GM18499 (cell line): Measurements from ENCODE around the gene ABI3.
A peak's percentile ranks its signal among the peaks of the same experiment; 100 is the strongest.
"Not testable (repeated sequence)": the region's sequence is repeated elsewhere in the genome, so short reads cannot be mapped to it uniquely, and the experiment has no call there.

Source experiments
- ATAC-seq: cut with Tn5 transposase; IDR thresholded peaks from one replicate; pipeline ENCODE4 v1.9.1; 2021; ENCODE audit warnings: moderate number of reproducible peaks; ENCODE audit not compliant: insufficient read depth, unreplicated experiment

The ABI3 gene

GRCh38 chr17:49210158-49211029, at the start of gene ABI3, which contains the start of gene GNGT2:
Gene ABI3, plus strand, starts transcription at chr17:49210707. Its CDS starts 18 bp downstream, at chr17:49210725.
Gene GNGT2, minus strand, starts transcription at chr17:49210574. Its CDS starts 3,152 bp downstream, at chr17:49207422.
- ATAC-seq = peak; percentile 42

- no peak for ATAC-seq
These were observed 47.6 kb upstream of the ABI3 start for GRCh38 chr17:49162866-49163265.

GRCh38 chr17:49165143-49165542, 45.4 kb upstream of the ABI3 start:
- no peak for ATAC-seq

GRCh38 chr17:49168706-49169105, 41.8 kb upstream of the ABI3 start:
- ATAC-seq = no peak

- no peak for ATAC-seq
These were observed 40.3 kb upstream of the ABI3 start for GRCh38 chr17:49170216-49170615.

GRCh38 chr17:49170711-49171110, 39.8 kb upstream of the ABI3 start:
- not testable (repeated sequence) for ATAC-seq

- not testable (repeated sequence) for ATAC-seq
These were observed 34.5 kb upstream of the ABI3 start for GRCh38 chr17:49175978-49176377.

GRCh38 chr17:49180303-49180702, 30.2 kb upstream of the ABI3 start:
- ATAC-seq = no peak

- ATAC-seq = no peak
These were observed 29.4 kb upstream of the ABI3 start for GRCh38 chr17:49180998-49181635.

- no peak for ATAC-seq
These were observed 27.2 kb upstream of the ABI3 start for GRCh38 chr17:49183341-49183740.

- no peak for ATAC-seq
These were observed 26.7 kb upstream of the ABI3 start for GRCh38 chr17:49183801-49184200.

GRCh38 chr17:49184522-49184921, 26.0 kb upstream of the ABI3 start:
- ATAC-seq = not testable (repeated sequence)

- ATAC-seq = not testable (repeated sequence)
These were observed 25.1 kb upstream of the ABI3 start for GRCh38 chr17:49185381-49185780.

GRCh38 chr17:49187301-49187700, 23.2 kb upstream of the ABI3 start:
- no peak for ATAC-seq

GRCh38 chr17:49190932-49191331, 19.6 kb upstream of the ABI3 start:
- ATAC-seq = no peak

GRCh38 chr17:49191409-49191916, 19.0 kb upstream of the ABI3 start:
- no peak for ATAC-seq

GRCh38 chr17:49191917-49192741, 18.4 kb upstream of the ABI3 start:
- no peak for ATAC-seq

- no peak for ATAC-seq
These were observed 16.8 kb upstream of the ABI3 start for GRCh38 chr17:49193513-49194296.

GRCh38 chr17:49194297-49194607, 16.3 kb upstream of the ABI3 start:
- ATAC-seq = no peak

- ATAC-seq = no peak
These were observed 14.8 kb upstream of the ABI3 start for GRCh38 chr17:49195751-49196150.
